ENCODE results near the gene FIGN. TPM values are rescaled to one million over a fixed set of nuclear protein-coding genes. Genes with fewer than 3 reads are reported as not detected.

FIGN gene
- total RNA-seq, 1 experiment from 2014 or later = 1.5 TPM

DNA sequence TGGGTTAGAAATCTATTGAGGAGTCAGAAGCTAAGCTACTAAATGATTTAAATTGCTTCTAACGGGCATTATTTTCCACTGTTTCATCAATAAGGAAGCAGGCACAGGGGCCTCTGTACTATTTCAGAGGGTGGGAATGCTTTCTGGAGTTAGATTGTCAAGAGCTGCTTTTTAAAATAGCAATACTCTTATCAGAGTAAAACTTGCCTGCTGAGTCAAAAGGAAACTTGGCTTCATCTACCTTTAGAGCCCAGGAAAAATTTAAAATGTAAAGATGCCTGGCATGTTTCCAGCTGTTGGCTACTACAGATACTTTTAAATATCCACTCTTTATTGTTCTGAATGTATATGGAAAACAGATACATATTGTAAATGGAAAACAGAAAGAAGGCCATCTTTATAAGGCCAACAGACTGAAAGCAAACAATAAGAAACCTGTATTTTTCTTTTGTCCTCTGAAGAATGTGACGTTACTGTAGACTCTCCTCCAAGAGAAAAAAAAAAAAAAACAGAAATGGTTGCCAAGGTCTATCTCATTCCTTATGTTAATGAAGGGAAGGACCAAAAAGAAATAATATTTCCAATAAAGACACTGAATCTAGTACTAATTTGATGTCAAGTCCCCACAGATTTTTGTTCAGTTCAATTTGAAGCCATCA lies 79.1 kb downstream of the FIGN start:
- CTCF ChIA-PET = no interaction called here
- H3K9ac ChIP-seq (ENCODE audit: low read length) = no peak overlapping the region
- no peaks in the 10 kb centered on the region for H3K9me2 ChIP-seq (replicated peaks; ENCODE audit: low read length)
- no peaks in the 10 kb centered on the region for H3K79me2 ChIP-seq (ENCODE audit: low read length)
- H3K9me3 ChIP-seq (ENCODE audit: low read length) = no peaks in the 10 kb centered on the region
- no TSS peak for BruUV-seq (replicated peaks)
- intact Hi-C loops (cut with micrococcal nuclease) = no loop called here
- no peak overlapping the region for H3K27ac ChIP-seq (ENCODE audit: low read length)
- H3F3A ChIP-seq (ENCODE audit: low read length, unreplicated experiment) = no peaks in the 10 kb centered on the region
- no peaks in the 10 kb centered on the region for H3K27me3 ChIP-seq (ENCODE audit: low read length)
- DNase-seq = no peak
- POLR2A ChIA-PET (ENCODE audit: unreplicated experiment) = no interaction called here
- no peaks in the 10 kb centered on the region for H4K20me1 ChIP-seq (ENCODE audit: low read length)
- H3K4me1 ChIP-seq (ENCODE audit: insufficient read depth, low read length) = peaks cover 3% of the 10 kb centered on the region; the same call in 1 of the 2 replicates
- no peak overlapping the region for H3K4me2 ChIP-seq (ENCODE audit: low read length)
- H3K4me3 ChIP-seq (ENCODE audit: low read length) = no peak overlapping the region
- TF ChIP-seq EZH2phosphoT487 (IDR thresholded peaks at IDR 0.05; ENCODE audit: borderline replicate concordance, low read length) (no peak), EZH2 (IDR thresholded peaks at IDR 0.05; ENCODE audit: low read length, unreplicated experiment) (no peak)
- TF ChIP-seq, protein P1, sequence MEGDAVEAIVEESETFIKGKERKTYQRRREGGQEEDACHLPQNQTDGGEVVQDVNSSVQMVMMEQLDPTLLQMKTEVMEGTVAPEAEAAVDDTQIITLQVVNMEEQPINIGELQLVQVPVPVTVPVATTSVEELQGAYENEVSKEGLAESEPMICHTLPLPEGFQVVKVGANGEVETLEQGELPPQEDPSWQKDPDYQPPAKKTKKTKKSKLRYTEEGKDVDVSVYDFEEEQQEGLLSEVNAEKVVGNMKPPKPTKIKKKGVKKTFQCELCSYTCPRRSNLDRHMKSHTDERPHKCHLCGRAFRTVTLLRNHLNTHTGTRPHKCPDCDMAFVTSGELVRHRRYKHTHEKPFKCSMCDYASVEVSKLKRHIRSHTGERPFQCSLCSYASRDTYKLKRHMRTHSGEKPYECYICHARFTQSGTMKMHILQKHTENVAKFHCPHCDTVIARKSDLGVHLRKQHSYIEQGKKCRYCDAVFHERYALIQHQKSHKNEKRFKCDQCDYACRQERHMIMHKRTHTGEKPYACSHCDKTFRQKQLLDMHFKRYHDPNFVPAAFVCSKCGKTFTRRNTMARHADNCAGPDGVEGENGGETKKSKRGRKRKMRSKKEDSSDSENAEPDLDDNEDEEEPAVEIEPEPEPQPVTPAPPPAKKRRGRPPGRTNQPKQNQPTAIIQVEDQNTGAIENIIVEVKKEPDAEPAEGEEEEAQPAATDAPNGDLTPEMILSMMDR (conservative IDR thresholded peaks at IDR 0.05; ENCODE audit: low read depth, low read length) = no peak
- no peak overlapping the region for H2AFZ ChIP-seq (ENCODE audit: low read length)
- ATAC-seq = no peak
- no peaks in the 10 kb centered on the region for H3K36me3 ChIP-seq (ENCODE audit: low read depth, low read length)

DNA sequence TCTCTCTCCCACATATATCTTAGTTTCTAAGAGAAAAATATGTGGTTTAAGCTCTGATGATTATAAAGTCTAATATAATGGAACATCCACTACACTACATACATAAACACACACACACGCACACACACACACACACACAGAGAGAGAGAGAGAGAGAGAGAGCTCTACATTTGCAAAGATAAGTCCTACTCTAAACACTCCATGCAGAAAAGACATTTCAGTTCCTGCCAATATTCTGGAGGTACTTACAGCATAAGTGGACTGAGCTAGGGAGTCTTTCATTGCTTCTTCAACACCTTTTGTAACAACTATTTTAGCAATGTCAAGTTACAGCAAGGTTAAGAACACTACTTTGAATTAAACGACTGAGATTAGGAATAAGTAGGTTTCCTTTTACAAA lies 80.1 kb downstream of the FIGN start:
- BruUV-seq (replicated peaks) = no TSS peak
- Histone ChIP-seq H3K4me1 (ENCODE audit: insufficient read depth, low read length) (peaks cover 3% of the 10 kb centered on the region; the same call in 1 of the 2 replicates), H3K9me2 (replicated peaks; ENCODE audit: low read length) (no peaks in the 10 kb centered on the region), H3K9me3 (ENCODE audit: low read length) (no peaks in the 10 kb centered on the region), H3K27me3 (ENCODE audit: low read length) (no peaks in the 10 kb centered on the region), H4K20me1 (ENCODE audit: low read length) (no peaks in the 10 kb centered on the region), H3K79me2 (ENCODE audit: low read length) (no peaks in the 10 kb centered on the region), H3K4me3 (ENCODE audit: low read length) (no peak overlapping the region), H3K9ac (ENCODE audit: low read length) (no peak overlapping the region), H3K27ac (ENCODE audit: low read length) (no peak overlapping the region), H3K36me3 (ENCODE audit: low read depth, low read length) (no peaks in the 10 kb centered on the region), H3K4me2 (ENCODE audit: low read length) (no peak overlapping the region), H2AFZ (ENCODE audit: low read length) (no peak overlapping the region), H3F3A (ENCODE audit: low read length, unreplicated experiment) (no peaks in the 10 kb centered on the region)
- no peak for ATAC-seq
- POLR2A ChIA-PET (ENCODE audit: unreplicated experiment) = no interaction called here
- TF ChIP-seq EZH2phosphoT487 (IDR thresholded peaks at IDR 0.05; ENCODE audit: borderline replicate concordance, low read length) = no peak
- no peak for DNase-seq
- intact Hi-C loops (cut with micrococcal nuclease) = no loop called here
- CTCF ChIA-PET = no interaction called here

DNA sequence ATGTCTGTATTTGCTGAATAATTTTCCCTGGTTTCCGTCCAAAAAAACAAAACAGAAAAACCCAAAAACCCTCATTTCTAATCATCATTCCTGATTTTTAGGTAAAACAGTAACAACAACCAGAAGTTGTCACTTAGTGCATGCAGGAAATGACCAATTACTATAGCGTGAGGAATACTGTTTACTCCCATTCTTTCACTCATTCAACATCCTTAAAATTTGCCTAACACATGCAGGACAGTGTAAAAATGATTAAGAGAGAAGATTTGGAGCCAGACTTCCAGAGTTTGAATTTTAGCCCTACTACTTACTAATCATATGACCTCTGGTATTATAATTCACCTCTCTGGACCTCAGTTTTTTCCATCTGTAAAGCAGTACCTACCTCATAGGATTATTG lies 83.1 kb downstream of the FIGN start:
- Histone ChIP-seq H3K4me2 (ENCODE audit: low read length) (no peak overlapping the region), H3K36me3 (ENCODE audit: low read depth, low read length) (no peaks in the 10 kb centered on the region), H3F3A (ENCODE audit: low read length, unreplicated experiment) (no peaks in the 10 kb centered on the region), H3K4me3 (ENCODE audit: low read length) (no peak overlapping the region), H3K79me2 (ENCODE audit: low read length) (no peaks in the 10 kb centered on the region), H3K9me2 (replicated peaks; ENCODE audit: low read length) (no peaks in the 10 kb centered on the region), H3K9me3 (ENCODE audit: low read length) (no peaks in the 10 kb centered on the region), H3K27ac (ENCODE audit: low read length) (no peak overlapping the region), H4K20me1 (ENCODE audit: low read length) (no peaks in the 10 kb centered on the region), H2AFZ (ENCODE audit: low read length) (no peak overlapping the region), H3K4me1 (ENCODE audit: insufficient read depth, low read length) (no peaks in the 10 kb centered on the region), H3K9ac (ENCODE audit: low read length) (no peak overlapping the region), H3K27me3 (ENCODE audit: low read length) (no peaks in the 10 kb centered on the region)
- ChIA-PET CTCF (no interaction called here), POLR2A (ENCODE audit: unreplicated experiment) (no interaction called here)
- no TSS peak for BruUV-seq (replicated peaks)
- TF ChIP-seq, protein P1 (conservative IDR thresholded peaks at IDR 0.05; ENCODE audit: low read depth, low read length) = no peak
- no peak for TF ChIP-seq EZH2 (IDR thresholded peaks at IDR 0.05; ENCODE audit: low read length, unreplicated experiment)
- TF ChIP-seq EZH2phosphoT487 (IDR thresholded peaks at IDR 0.05; ENCODE audit: borderline replicate concordance, low read length) = no peak
- ATAC-seq (no peak), DNase-seq (no peak)
- intact Hi-C loops (cut with micrococcal nuclease) = no loop called here
